Measurements from ENCODE around the gene FAM236B.
"Not testable (repeated sequence)": the region's sequence is repeated elsewhere in the genome, so short reads cannot be mapped to it uniquely, and the experiment has no call there.

FAM236B gene

GRCh38 chrX:72782560-72782959 lies at the start of gene FAM236B:
TSS of gene FAM236B (minus strand) at chrX:72782660. CDS start at chrX:72782560, 100 bp downstream.
- not testable (repeated sequence) for DNase-seq

DNA sequence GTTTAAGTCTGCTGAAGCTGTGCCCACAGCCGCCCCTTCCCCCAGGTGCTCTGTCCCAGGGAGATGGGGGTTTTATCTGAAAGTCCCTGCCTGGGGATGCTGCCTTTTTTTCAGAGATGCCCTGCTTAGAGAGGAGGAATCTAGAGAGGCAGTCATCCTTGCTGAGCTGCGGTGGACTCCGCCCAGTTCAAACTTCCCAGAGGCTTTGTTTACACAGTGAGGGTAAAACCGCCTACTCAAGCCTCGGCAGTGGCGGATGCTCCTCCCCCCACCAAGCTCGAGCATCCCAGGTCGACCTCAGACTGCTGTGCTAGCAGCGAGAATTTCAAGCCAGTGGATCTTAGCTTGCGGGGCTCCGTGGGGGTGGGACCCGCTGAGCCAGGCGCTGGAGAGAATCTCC lies 48.2 kb upstream of the FAM236B start:
- DNase-seq = not testable (repeated sequence)

DNA sequence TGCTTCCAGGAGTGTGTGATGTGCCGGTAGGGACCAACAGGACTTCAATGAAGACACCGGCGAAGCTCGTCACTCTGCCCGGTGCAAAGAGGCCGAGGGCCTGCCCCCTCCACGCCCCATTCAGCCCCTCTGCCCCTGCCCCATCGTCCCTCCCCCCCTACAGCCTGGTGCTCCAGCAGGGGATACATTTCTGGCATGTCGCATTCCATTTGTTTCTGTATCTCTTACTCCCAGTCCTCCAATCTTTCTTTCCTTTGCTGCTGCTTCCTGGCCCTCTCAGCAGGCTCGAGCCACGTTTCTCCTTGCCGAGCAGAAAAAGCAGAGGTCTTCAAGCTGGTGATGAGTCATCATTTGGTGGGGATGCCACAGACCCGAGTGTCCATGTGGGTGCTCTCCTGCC lies 25.6 kb upstream of the FAM236B start, which contains the start of gene FAM236D:
TSS of gene FAM236D (minus strand) at position 101 of the 400 bp plus-strand sequence. CDS start at position 1, 100 bp downstream.
- not testable (repeated sequence) for DNase-seq

- DNase-seq = not testable (repeated sequence)
Observed at GRCh38 chrX:72790390-72790789, 7.9 kb upstream of the FAM236B start.

- not testable (repeated sequence) for DNase-seq
Observed at GRCh38 chrX:72788142-72788541, 5.7 kb upstream of the FAM236B start.

DNA sequence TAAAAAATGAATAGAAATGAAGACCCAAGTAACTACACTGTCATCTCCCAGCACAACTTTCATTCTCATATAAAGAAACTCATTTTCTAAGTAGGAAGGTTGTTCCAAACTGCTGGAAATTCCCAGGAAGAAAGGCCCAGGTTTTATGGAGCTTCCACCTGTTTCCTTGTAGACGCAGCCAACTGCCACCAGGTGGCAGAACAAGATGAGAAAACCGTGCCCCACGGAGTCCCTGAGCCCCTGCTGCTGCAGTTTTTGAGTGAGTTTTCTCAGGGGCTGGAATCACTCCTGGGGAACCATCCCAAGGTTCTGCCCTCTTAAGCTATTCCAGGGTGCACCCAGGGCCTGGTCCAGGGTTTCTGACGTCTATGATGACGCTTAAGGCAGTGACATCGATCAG lies 1.5 kb upstream of the FAM236B start:
- not testable (repeated sequence) for DNase-seq

GRCh38 chrX:72783365-72783936 lies 991 bp upstream of the FAM236B start:
- not testable (repeated sequence) for DNase-seq

DNA sequence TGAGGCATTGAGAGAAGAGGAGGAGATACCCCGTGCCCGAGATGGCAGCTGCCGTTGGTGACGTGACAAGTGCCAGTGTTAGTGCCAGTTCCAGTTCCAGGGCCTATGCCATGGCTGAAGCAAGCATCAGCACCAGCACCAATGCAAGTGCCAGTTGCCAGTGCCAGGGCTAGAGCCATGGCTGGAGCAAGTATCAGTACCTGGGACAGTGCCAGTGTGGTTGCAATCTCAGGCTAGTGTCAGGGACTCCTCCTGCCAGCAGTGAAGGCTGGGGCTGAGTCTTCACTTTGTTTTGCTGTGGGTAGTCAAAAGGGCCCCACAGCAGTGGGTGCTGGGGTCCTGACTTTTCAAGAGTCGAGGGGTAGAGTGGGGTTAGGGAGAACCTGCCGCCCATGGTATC lies 4.3 kb downstream of the FAM236B start:
- not testable (repeated sequence) for DNase-seq

DNA sequence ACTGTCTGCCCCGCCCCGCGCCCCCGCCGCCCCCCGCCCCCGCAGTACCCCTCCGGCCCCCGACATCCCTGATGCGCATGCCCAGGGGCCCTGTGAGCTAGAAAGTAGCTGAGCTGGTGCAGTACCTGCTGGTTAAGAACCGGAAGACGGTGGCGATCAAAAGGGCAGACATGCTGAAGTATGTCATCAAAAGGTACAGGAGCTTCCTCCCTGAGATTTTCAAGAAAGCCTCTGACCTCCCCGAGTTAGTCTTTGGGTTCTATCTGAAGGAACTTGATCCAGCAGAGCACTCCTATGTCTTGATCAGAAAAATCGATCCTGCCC lies 5.0 kb downstream of the FAM236B start:
- not testable (repeated sequence) for DNase-seq

GRCh38 chrX:72776653-72777466 lies 5.6 kb downstream of the FAM236B start, which contains the start of gene DMRTC1B:
TSS of gene DMRTC1B (plus strand) at chrX:72776890. CDS start at chrX:72845136, 68,246 bp downstream.
- DNase-seq = not testable (repeated sequence)

DNA sequence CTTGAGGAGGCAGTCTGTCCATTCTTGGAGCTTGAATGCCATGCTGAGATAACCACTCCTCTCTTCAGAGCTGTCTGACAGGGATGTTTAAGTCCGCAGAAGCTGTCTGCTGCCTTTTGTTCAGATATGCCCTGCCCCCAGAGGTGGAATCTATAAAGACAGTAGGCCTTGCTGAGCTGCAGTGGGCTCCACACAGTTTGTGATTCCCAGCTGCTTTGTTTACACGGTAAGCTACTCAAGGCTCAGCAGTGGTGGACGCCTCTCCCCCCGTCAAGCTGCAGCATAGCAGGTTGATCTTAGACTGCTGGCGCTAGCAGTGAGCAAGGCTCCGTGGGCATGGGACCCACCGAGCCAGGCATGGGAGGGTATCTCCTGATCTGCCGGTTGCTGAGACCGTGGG lies 22.0 kb downstream of the FAM236B start:
- not testable (repeated sequence) for DNase-seq

DNA sequence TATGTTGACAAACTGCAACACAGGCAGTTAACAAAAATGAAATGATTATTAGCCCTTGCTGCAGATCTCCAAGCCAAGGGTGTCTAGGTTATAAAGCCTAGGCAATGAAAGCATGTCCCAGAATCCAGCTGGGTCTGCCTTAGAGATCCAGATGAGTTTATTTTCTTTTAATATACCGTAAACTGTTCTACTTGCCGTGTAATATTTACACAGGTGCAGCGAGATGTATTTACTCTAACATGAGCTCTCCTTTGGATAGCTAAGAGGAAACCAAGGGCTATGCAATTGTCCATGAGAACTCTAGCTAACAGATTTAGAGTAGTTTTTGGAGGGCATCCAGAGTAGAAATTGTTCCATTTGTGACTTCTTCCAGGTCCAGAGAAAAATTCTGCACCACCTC lies 33.9 kb downstream of the FAM236B start:
- DNase-seq = not testable (repeated sequence)

- not testable (repeated sequence) for DNase-seq
Observed at GRCh38 chrX:72745546-72745945, 36.9 kb downstream of the FAM236B start.

DNA sequence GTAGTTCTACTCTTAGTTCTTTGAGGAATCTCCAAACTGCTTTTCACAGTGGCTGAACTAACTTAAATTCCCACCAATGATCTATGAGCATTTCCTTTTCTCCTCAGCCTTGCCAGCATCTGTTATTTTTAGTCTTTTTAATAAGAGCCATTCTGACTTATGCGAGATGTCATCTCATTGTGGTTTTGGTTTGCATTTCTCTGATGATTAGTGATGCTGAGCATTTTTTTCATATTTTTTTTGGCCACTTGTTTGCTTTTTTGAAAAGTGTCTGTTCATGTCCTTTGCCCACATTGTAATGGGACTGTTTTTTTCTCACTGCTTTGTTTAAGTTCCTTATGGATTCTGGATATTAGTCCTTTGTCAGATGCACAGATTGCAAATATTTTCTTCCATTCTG lies 46.9 kb downstream of the FAM236B start:
- peak; percentile 23 for DNase-seq

DNA sequence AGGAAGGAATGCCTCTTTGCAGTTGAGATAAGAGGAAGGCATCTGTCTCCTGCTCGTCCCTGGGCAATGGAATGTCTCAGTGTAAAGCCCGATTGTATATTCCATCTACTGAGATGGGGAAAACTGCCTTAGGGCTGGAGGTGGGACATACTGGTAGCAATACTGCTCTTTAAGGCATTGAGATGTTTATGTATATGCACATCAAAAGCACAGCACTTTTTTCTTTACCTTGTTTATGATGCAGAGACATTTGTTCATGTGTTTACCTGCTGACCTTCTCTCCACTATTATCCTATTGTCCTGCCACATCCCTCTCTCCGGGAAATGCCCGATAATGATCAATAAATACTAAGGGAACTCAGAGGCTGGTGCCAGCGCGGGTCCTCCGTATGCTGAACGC lies 48.8 kb downstream of the FAM236B start:
- not testable (repeated sequence) for DNase-seq

All from fibroblast of upper back skin (primary cell).